HCT116 (cell line): ENCODE measurements around the gene DPM2.

Experiments used
- CTCF ChIP-seq, 3 experiments: fragments of 200-600 bp in 1 of 3; sonication (generic) in 1 of 3; IDR thresholded peaks in 2 of 3; conservative IDR thresholded peaks in 1 of 3; 2 replicates each; pipeline ENCODE4 v1.5.1; 2012 to 2017; ENCODE audit warnings: low read depth in 2 of 3, low read length in 2 of 3, antibody characterized with exemption in 1 of 3, borderline replicate concordance in 1 of 3, control low read depth in 1 of 3, mild to moderate bottlenecking in 1 of 3, mixed read lengths in 1 of 3, mixed run types in 1 of 3, moderate library complexity in 1 of 3; ENCODE audit not compliant: insufficient read depth in 1 of 3
- REST ChIP-seq: IDR thresholded peaks from 2 replicates; pipeline ENCODE4 v1.6.1; 2012; ENCODE audit warnings: low read depth
- SP1 ChIP-seq: IDR thresholded peaks from 2 replicates; pipeline ENCODE4 v1.6.1; 2012; ENCODE audit warnings: low read depth
- ZNF274 ChIP-seq: fragments of 200-500 bp; sonication (Bioruptor generic); IDR thresholded peaks from 2 replicates; pipeline ENCODE4 v1.6.1; 2014; ENCODE audit warnings: mild to moderate bottlenecking, low read depth, low read length, inconsistent platforms

- TF ChIP-seq REST (no peak), ZNF274 (no peak), CTCF (IDR thresholded peaks at IDR 0.05 in 2 of 3, conservative IDR thresholded peaks at IDR 0.05 in 1 of 3; ENCODE audit: borderline replicate concordance in 1 of 3, insufficient read depth in 1 of 3, low read depth in 2 of 3, low read length in 2 of 3) (no peak), SP1 (no peak)
These were observed 25.9 kb upstream of the DPM2 start for GRCh38 chr9:127963359-127964064.
